GDM1 (cell line): Measurements from ENCODE around the gene PTPRCAP.
A peak's percentile ranks its signal among the peaks of the same experiment; 100 is the strongest.

Source experiments
- DNase-seq: peaks from one replicate; lab custom pipeline; 2025; lab: John Stamatoyannopoulos, UW

Gene PTPRCAP

GRCh38 chr11:67396259-67396581, 41.3 kb downstream of the PTPRCAP start:
- no peak for DNase-seq

GRCh38 chr11:67395555-67396258, 41.8 kb downstream of the PTPRCAP start:
- no peak for DNase-seq

DNA sequence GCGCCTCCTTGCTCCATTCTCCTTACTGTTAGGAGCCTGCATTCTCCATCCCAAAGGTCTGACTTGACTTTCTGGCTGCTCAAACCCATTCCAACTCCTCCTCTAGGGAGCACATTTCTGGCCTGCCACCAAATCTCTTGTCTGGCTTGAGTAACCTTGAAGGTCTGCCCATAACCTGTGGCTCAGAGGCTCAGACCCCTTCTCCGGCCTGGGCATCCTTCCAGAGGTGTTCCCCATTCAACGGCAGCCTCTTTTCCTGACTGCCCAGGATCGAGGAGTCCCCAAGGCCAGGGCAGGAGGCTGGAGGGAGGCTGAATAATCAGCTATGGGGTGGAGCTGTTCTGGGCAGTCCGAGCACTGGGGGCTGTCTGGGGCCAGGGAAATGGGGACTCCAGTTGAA, 43.5 kb downstream of the PTPRCAP start:
- no peak for DNase-seq

DNA sequence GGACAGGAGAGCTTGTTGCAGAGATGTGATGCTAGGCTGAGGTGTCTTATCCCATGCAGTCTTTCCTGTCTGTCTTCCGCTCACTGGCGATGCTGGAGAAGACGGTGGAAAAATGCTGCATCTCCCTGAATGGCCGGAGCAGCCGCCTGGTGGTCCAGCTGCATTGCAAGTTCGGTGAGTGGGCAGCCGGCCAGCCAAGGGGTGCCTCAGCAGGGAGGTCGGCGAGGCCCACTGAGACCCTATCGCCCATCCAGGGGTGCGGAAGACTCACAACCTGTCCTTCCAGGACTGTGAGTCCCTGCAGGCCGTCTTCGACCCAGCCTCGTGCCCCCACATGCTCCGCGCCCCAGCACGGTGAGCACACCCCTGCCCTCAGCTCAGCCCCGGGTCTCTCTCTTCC, 44.0 kb downstream of the PTPRCAP start:
- DNase-seq, result no peak

DNA sequence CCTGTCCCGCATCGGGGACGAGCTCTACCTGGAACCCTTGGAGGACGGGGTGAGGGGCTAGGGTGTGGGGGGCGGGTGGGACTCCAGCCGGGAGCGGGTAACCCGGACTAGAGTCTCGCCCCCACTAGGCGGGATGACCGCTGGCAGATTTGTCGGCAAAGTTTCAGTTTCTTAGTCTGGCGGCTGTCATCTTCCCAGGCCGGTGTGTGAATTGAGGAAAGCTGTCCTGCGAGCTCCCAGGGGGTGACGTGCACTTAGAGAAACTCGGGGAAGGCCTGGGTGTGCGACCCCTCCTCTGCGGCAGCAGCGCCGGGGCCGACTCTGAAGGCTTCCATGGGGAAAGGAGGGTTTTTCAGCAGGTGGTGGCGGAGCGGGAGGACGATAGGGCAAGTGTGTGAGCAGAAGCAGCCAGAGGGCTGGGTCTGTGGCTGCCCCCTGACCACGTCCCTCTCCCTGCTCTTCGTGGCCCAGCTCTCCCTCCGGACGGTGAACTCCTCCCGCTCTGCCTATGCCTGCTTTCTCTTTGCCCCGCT, 45.2 kb downstream of the PTPRCAP start:
- no peak for DNase-seq

GRCh38 chr11:67391304-67392182, 45.9 kb downstream of the PTPRCAP start, which contains the start of gene RAD9A:
Gene RAD9A (plus strand): TSS chr11:67391986. CDS start chr11:67392045, 59 bp downstream.
- DNase-seq, result peak; percentile 90

GRCh38 chr11:67390947-67391303, 46.6 kb downstream of the PTPRCAP start:
- DNase-seq, result no peak

DNA sequence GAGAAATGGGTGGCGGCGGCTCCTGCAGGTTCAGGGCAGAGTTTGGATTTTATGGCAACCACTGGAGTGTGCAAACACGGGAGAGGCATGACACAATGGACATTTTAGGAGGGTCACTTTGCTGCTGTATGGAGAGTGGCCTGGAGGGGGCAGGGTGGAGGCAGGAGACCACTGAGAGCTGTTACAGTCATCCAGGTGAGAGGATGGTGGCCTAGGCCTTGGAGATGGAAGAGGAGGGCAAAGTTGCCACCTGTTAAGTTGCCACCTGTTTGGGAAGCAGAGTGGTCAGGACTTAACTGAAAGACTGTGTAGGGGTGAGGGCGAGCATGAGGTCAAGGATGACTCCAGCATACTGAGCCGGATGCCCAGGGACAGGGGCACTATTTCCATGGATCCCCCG, 48.0 kb downstream of the PTPRCAP start:
- peak; percentile 27 for DNase-seq

- no peak for DNase-seq
Measured at GRCh38 chr11:67387518-67387917, 50.0 kb downstream of the PTPRCAP start.

- peak; percentile 31 for DNase-seq
Measured at GRCh38 chr11:67387069-67387468, 50.4 kb downstream of the PTPRCAP start.
